ENCODE data around the gene RGS7.

The RGS7 gene

GRCh38 chr1:241389400-241389799 lies 32.4 kb upstream of the RGS7 start:
- TF ChIP-seq, protein P1, sequence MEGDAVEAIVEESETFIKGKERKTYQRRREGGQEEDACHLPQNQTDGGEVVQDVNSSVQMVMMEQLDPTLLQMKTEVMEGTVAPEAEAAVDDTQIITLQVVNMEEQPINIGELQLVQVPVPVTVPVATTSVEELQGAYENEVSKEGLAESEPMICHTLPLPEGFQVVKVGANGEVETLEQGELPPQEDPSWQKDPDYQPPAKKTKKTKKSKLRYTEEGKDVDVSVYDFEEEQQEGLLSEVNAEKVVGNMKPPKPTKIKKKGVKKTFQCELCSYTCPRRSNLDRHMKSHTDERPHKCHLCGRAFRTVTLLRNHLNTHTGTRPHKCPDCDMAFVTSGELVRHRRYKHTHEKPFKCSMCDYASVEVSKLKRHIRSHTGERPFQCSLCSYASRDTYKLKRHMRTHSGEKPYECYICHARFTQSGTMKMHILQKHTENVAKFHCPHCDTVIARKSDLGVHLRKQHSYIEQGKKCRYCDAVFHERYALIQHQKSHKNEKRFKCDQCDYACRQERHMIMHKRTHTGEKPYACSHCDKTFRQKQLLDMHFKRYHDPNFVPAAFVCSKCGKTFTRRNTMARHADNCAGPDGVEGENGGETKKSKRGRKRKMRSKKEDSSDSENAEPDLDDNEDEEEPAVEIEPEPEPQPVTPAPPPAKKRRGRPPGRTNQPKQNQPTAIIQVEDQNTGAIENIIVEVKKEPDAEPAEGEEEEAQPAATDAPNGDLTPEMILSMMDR (IDR thresholded peaks at IDR 0.05; ENCODE audit: low read depth, low read length, missing control alignments): no peak
- no peak overlapping the region for H3K4me3 ChIP-seq (ENCODE audit: low read depth, low read length)
- no peak for DNase-seq (ENCODE audit: low read depth)

DNA sequence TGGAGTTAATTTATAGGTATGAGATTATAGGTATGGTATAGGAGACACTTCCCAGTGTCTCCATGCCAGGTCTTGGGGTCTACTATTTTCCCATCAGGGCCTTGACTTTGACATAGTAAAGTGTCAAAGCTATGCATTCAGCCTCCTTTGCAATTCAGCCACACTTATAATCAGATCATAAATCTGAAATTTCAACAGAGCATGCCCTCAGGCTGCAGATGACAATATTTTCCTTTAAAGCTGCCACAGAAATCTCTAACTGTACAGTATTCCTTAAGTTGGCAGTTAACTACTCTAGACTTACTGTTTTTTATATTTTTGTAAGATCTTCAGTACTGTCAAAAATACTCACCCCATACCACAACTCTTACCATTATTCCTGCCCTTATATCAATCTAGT lies 30.2 kb upstream of the RGS7 start:
- TF ChIP-seq, protein P1 (IDR thresholded peaks at IDR 0.05; ENCODE audit: low read depth, low read length, missing control alignments): no peak
- DNase-seq (ENCODE audit: low read depth): no peak
- H3K4me3 ChIP-seq (ENCODE audit: low read depth, low read length): no peak overlapping the region

- H3K4me3 ChIP-seq (ENCODE audit: low read depth, low read length): no peak overlapping the region
- no peak for DNase-seq (ENCODE audit: low read depth)
- TF ChIP-seq, protein P1 (IDR thresholded peaks at IDR 0.05; ENCODE audit: low read depth, low read length, missing control alignments): no peak
Measured at GRCh38 chr1:241376701-241377100, 19.7 kb upstream of the RGS7 start.

DNA sequence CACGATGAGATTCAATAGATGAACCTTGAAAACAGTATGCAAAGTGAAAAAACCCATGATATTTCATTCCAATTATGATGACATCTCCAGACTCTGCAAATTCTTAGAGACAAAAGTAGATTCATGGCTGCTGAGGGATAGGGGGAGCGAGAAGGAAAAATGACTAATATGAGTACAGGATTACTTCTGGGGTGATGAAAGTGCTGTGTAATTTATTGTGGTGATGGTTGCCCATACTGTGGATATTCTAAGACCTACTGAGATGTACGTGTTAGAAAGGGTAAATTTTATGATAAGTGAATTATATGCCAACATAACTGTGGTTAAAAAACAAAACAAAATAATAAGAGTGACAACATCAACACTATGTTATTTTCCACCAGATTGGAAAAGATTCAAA lies 18.9 kb upstream of the RGS7 start:
- TF ChIP-seq, protein P1 (IDR thresholded peaks at IDR 0.05; ENCODE audit: low read depth, low read length, missing control alignments): no peak
- no peak overlapping the region for H3K4me3 ChIP-seq (ENCODE audit: low read depth, low read length)
- no peak for DNase-seq (ENCODE audit: low read depth)

GRCh38 chr1:241366196-241366595 lies 9.2 kb upstream of the RGS7 start:
- TF ChIP-seq, protein P1 (IDR thresholded peaks at IDR 0.05; ENCODE audit: low read depth, low read length, missing control alignments): no peak
- H3K4me3 ChIP-seq (ENCODE audit: low read depth, low read length): no peak overlapping the region
- no peak for DNase-seq (ENCODE audit: low read depth)

DNA sequence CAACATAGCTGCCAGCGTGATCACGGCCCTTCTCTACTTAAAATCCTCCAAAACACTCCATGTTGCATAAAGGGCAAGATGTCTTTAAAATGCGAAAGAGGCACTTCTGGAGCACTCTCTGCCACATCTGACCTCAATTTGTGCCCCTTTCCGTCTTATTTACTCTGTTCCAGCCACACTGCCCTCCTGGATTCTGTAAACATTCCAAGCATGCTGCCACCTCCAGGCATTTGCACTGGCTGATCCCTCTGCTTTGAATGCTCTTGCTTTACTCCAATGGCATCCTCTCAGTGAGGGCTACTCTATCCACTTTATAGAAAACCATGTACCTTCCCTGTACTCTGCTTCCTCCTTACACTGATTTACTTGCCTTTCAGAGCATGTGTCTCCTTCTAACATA lies 5.3 kb upstream of the RGS7 start:
- no peak overlapping the region for H3K4me3 ChIP-seq (ENCODE audit: low read depth, low read length)
- no peak for DNase-seq (ENCODE audit: low read depth)
- TF ChIP-seq, protein P1 (IDR thresholded peaks at IDR 0.05; ENCODE audit: low read depth, low read length, missing control alignments): no peak
